Measurements from ENCODE around the gene KCNMA1.
"Not testable (repeated sequence)": the region's sequence is repeated elsewhere in the genome, so short reads cannot be mapped to it uniquely, and the experiment has no call there.

The KCNMA1 gene

DNA sequence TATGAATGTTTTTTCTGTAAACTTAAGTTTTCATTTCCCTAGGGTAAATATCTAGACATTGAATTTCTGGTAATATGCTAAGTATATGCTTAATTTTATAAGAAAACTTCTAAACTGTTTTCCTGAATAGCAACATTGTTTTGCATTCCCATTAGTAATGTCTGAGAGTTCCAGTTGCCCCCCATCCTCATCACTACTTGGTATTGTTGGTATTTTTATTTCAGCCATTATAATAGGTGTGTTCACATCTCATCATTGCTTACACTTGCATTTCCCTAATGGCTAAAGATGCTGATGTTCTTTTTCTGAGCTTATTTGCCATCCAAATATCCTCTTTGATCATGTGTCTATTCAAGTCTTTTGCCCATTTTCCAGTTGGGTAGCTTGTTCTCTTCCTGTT lies 269.6 kb downstream of the KCNMA1 start:
- DNase-seq (ENCODE audit: low spot score), result no peak

DNA sequence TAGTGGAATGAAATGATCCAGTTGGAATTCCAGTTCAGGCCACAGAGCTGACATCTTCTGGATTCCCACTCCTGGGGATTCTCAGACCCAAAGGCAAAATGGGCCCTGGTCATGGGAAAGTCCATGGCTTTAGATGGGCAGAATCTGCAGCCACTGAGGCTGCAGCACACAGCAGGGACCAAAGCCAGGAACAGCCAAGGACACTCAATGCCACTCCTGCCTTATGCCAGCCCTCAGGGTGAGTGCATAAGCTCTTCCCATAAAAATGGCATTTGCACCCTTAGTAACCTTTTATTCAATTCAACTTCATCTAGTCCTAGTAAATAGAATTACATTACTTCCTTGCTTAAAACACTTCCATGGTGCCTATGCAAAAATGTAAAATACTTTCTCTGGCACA lies 274.4 kb downstream of the KCNMA1 start:
- DNase-seq (ENCODE audit: low spot score), result no peak

DNA sequence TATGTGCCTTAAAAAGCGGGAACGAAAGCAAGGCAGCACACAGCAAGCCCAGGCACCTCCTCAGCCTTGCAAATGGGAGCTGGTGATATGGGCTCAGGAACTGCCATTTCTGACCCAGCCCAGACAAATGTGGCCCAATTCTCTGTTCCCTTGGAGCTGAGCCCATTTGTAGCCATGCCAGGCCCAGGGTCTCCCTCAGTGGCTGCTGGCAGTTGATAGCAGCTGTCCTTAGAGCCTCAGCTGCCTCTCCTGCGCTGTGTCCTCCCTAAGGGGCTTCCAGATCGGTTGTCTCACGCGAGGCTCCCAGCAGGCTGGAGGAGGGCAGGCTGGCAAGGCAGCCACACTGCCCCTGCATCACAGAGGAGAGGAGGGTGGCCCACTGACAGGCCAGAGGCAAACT lies 275.8 kb downstream of the KCNMA1 start:
- DNase-seq (ENCODE audit: low spot score), result no peak

DNA sequence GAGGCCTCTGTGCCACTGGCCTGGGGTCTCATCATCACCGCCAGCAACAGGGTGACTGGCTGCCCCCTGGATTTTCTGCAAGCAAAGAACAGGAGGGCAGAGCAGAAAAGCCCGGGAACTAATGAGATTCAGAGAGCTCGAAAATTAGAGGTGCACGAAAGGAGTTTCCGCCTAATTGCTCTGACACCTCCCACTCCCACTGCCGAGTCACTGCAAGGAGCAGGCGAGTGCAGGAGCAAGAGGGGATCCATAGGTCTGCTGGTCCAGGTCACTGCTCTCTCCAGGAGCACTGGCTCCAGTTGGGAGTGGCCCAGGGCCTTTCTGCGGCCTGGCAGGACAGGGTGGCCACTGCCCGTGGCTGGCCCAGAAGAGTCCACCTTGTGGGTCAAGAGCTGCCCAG lies 276.2 kb downstream of the KCNMA1 start:
- no peak for DNase-seq (ENCODE audit: low spot score)

DNA sequence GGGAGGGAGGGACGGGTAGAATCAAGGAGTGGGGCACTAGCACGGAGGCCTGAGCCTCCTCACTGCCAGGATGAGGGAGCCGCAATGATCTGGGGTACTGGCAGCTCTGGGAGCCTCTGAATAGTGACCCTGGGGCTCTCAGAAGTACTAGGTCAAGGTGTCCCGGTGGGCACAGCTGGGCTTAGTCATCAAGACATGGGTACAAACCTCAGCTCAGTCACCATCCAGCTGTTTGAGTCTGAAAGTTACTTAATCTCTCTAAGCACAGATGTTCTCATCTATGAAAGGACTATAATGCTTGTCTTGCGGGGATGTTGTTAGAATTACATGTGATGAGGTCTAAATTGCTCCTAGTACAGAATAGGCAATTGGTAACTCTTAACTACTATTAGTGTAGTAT lies 276.8 kb downstream of the KCNMA1 start:
- DNase-seq (ENCODE audit: low spot score), result no peak

DNA sequence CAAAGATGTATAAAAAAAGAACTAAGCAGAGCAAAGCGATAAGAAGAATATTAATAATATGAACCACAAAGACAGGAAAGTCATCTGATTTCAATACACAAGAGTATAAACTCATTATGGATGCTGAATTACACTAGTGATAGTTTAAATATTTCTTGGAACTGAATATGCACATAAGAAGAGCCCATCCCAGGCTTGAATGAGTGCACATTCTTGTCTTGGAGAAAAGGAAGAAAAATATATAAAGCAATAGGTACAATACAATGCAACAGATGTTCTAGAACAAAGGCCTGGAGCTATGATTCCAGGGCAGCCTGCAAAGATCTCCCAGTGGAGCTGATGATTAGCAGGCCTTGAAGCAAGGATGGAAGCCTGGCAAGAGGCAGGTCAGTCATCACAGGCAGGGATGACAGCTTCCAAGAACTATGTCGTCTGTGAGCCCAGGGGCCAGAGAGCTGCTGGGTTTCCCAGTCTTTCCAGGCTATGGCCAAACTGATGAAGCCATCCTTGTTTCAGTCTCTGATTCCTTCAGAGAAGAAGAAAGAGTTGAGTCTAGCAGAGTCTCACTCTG lies 277.6 kb downstream of the KCNMA1 start:
- DNase-seq (ENCODE audit: low spot score), result no peak

DNA sequence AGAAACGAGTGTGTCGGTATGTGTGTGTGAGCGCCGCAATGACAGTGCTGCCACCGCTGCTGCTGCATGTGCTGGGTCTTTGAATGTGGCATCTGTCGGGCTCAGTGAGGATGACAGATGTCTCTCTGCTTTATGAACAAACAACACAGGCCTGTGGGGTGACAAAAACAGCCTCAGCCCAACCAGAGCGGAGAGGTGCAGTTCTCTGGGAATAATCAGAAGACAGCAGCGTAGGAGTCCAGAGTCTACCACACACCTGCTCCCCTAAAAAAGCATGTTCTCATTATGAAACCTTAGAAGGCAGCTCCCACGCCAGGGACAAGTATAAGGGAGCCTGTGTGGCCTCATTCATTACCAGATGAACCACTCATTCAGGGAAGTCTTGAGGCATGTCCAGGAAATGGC lies 278.3 kb downstream of the KCNMA1 start:
- no peak for DNase-seq (ENCODE audit: low spot score)

DNA sequence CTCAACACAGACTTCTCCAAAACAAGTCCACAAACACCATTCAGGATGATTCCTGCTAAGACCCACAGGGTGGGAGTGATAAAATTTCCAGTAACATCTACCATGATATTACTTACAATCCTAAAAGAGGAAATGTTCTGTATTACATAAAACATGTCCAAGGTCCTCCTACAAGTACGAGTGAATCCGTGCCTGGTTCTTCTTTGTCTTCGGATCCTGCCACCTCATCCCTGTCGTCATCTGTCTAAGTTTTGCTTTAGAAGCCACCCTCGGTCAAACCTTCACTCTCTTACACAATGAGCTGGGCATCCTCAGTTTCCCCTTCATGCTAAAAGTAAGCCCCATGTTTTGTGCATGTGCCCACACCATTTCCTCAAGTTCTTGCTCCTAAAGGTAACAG lies 279.0 kb downstream of the KCNMA1 start:
- no peak for DNase-seq (ENCODE audit: low spot score)

DNA sequence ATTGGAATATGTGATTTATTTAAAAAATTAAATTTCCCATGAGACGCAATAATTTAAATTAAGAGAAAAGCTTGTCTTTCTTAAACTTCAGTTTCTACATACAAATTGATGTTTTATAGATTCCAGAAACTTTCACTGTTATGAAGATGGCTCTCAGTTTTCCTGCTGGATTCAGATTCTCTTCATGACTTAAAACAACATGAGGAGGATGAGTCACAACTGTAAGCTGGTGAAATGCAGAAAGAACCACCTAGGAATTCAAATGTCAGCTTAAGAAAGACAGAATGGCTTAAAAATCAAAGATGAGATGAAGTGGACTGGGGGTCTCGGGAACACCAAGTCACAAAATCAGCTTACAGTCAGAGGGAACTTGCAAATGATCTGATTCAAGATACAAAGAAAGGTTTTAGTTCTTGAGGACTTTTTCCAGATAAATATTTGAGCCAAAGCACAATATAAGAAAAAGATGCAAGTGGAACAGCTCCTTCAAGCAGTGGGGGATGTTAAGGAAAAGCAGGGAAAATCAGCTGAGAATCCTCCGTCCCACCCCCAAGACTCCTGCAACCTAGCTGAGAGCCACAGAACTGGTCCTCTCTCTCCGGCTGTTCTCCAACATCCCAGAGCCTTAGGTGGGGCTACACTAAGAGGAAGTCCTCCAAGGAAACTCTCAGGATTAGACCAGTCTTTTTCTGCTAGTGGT lies 279.8 kb downstream of the KCNMA1 start:
- DNase-seq (ENCODE audit: low spot score), result no peak

DNA sequence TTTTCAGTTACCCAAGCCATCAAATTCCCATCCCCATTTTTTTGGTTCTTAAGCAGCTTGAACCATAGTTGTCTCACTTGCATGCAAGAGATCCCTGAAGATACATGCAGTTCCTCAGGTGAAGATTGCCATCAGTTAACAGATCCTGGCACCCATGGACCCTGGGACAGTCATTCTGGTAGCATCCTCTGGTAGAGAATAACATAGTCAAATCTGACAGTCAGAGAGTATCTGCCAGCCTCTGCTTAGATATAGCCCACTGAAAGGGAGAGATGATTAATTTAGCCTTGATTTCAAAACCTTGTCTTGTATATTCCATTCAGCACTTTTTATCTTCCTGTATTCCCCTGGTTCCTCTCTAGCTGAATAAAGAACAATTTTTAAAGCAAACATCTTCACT lies 280.4 kb downstream of the KCNMA1 start:
- DNase-seq (ENCODE audit: low spot score), result no peak

DNA sequence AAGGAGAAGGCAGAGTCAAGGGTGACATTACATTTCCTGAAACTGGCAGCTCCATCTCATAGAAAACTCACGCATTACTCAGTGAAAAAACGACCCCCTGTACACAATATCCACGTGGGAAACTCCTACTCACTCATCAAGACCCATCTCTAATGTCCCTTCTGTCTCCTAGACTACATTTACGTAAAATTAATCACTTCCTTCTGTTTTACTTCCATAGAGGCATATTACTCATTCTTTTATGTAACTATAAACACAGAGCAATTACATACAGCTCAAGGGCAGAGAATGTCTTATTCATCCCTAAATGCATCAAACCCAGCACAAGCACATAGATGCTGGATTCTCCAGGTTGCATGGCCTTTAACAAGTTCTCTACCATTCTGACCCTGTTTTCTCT lies 281.8 kb downstream of the KCNMA1 start:
- no peak for DNase-seq (ENCODE audit: low spot score)

DNA sequence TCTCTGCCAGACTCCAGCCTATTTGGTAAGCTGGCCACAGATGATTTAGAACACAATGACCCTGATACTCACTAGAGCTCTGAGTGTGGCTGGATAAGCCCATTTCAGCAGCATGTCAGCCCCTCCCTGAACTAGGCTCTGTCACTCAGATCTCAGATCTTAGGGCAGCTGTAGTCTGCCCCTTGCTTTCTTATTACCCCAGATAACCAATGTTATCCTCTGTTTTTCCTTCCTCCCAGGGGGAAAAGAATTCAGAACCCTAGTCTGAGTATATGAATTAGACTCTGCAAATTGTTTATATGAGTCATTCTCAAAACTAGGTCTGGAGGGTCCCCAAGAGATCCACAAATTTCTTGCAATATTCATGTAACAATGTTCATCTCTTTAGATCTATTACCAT lies 286.2 kb downstream of the KCNMA1 start:
- no peak for DNase-seq (ENCODE audit: low spot score)

DNA sequence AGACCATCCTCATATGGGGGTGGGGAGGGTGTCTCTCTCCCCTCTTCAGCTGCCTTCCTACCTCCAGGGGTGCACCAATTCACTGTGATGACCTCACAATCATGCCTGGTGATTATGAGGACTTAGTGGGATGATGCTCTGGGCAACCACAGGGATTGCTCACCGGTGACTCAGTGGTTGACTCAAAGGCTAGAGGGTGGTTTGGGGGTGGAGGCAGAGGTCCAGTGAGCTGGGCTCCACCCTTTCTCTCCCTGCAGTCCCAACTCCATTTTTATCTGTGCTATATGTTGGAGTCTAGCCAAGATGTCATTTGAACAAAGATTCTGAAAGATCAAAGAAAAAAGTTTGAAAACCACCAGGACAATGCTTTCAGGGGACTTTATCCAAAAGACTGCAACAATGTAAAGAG lies 286.9 kb downstream of the KCNMA1 start:
- DNase-seq (ENCODE audit: low spot score), result no peak

DNA sequence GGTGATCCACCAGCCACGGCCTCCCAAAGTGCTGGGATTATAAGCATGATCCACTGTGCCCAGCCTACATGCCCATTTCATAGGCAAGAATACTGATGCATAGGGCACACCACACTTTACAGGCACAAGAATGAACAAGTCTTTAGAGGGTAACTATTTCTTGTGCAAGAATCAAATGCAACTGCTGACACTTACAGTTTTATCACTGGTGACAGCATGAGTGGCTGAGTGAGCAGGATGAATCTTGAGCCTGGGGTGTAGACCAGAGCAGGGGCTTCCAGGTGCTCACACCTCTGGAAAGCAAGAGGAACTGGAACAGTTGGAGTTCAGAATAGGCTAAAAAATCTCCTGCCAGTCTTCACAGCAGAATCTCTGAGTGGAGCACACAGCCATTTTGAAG lies 287.5 kb downstream of the KCNMA1 start:
- DNase-seq (ENCODE audit: low spot score), result no peak

DNA sequence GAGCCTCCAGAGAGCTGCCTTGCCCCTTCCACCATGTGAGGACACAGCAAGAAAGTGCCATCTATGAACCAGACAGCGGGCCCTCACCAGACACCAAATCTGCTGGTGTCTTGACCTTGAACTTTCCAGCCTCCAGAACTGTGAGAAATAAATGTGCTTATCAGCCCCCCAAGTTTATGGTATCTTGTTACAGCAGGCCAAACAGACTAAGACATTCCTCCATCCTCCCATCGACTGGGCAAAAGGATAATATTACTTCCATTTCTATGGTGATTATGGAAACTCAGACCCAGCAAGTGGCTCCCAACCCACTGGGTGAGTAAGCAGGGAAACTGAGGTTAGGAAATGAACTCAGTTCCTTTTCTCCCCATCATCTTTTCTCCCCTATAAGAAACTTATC lies 288.4 kb downstream of the KCNMA1 start:
- DNase-seq (ENCODE audit: low spot score), result no peak

DNA sequence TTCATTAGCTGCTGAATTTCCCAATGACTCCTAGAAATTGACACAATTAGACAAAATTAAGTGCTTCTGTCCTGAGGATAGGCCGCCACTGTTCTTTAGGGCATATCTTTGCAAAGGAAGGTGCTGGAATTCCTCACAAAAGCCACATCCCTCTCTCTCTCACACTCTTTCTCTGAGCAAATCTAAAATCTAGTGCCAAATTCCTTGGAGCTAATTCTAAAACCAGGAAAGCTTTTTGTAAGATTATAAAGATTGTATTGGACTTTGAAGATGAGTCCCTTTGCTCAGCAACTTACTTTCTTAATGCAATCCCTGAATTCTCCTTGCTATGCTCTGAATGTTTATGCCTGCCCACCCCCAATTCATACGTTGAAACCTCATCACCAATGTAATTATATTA lies 288.9 kb downstream of the KCNMA1 start:
- DNase-seq (ENCODE audit: low spot score), result no peak

DNA sequence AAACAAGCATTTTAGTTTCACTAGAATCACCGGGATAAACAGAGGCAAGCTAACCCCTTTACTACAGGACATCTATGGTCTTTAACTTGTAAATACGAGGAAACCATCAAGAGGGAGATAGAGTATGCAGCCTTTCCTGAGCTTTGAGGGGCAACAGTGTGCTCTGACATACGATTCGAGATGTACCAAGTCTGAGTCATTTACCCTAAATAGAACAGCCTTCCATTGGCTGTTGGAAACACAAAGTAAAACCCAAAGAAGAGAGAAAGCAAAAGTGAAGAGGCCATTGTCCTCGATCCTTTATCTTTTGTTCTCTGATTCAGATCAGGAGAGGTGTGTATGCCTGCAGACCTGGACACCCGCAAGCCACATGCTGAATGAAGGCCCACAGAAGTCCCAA lies 289.5 kb downstream of the KCNMA1 start:
- DNase-seq (ENCODE audit: low spot score), result no peak

DNA sequence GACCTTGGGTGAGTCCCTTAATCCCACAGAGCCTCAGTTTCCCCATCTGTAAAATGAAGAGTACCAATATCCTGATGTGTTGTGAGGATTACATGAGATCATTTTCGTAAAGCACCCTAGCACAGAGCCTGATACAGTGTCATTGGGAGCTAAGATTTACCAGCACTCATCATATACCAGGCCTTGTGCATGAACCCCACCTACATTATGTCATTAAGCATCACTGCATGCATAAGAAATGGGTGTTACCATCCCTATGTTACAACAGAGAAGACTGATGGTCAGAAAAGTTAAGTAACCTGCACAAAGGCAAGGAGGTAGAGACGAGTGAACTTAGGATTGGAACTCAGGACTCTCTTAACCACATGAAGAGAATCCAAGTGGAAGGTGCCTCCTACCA lies 290.6 kb downstream of the KCNMA1 start:
- no peak for DNase-seq (ENCODE audit: low spot score)

DNA sequence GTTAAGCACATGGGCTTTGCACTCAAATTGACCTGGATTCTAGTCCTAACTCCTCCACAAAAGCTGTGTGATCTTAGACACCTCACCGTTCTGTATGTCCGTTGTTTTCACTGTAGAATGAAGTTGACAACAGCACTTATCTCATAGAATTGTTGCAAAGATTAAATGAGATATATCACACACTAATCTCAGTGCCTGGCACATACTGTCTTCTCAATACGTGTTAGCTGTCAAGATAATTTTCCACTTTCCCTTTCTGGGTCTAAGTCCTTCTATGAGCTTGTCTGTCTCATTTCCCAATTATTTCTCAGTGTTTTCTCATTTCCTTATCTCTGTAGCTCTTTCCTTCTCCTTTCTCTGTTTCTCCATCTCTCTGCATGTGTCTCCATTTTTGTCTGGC lies 296.6 kb downstream of the KCNMA1 start:
- DNase-seq (ENCODE audit: low spot score), result no peak

DNA sequence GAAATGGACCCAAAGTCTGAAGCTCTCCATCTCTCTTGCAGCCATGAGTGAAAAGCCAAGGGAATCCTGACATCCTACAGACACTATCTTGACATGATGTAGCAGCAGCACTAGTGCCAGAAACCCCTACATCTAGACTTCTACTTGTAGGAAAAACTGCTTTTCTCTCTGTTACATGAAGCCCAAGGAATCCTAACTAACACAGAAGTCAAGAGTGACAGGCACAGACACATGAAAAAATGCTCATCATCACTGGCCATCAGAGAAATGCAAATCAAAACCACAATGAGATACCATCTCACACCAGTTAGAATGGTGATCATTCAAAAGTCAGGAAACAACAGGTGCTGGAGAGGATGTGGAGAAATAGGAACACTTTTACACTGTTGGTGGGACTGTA lies 297.7 kb downstream of the KCNMA1 start:
- not testable (repeated sequence) for DNase-seq (ENCODE audit: low spot score)

DNA sequence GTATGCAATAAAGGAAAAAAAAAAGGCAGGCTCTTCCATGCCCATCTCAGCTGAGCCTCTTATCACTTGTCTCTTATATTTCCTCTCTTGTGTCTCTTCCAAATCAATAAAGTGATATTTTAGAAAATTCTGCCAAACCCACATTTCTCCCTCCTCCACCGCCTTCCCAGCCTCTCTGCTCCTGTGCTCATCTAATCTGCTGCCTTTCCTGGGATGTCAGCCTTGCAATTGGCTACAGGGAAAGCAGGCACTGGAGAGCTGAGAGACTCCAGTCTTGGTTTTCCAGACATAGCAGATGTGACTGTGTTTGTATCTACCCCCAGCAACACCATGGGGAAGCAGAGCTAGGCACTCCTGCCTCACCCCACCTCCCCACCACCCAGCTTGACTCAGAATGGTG lies 298.4 kb downstream of the KCNMA1 start:
- DNase-seq (ENCODE audit: low spot score), result no peak

DNA sequence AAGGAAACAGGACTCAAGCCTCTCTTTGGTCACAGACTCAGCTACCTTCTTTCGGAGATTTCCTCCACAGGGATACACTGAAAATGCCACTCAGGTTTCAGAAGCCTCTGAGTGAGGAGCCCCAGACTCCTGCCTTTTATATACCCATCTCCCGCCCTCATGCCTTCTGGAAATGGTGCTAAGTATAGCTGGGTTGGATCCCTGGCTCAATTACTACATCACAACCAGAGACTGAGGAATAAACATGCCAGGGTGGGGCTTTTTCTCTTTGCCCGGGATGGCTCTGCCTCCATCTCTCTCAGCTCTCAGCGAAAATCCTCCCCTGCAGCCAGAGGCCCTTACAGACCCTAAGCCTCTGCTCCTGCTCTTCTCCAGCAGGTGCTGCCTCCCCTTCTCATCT lies 299.5 kb downstream of the KCNMA1 start:
- DNase-seq (ENCODE audit: low spot score), result no peak

DNA sequence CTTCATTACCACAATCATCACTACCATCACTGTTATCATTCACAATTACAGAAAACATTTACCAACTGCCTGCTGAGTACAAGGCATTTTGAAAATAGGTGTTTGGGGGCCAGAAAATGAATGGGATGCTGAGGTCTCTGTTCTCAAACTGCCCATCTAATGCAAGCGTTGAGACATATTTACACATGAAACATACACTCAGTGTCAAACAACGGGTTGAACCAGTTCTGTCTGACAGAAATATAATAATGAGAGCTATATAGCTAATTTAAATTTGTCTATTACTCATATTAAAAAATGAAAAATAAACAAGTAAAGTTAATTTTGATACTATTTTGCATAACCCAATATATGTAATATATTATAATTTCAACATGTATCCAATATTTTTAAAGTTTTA lies 303.1 kb downstream of the KCNMA1 start:
- DNase-seq (ENCODE audit: low spot score), result no peak

DNA sequence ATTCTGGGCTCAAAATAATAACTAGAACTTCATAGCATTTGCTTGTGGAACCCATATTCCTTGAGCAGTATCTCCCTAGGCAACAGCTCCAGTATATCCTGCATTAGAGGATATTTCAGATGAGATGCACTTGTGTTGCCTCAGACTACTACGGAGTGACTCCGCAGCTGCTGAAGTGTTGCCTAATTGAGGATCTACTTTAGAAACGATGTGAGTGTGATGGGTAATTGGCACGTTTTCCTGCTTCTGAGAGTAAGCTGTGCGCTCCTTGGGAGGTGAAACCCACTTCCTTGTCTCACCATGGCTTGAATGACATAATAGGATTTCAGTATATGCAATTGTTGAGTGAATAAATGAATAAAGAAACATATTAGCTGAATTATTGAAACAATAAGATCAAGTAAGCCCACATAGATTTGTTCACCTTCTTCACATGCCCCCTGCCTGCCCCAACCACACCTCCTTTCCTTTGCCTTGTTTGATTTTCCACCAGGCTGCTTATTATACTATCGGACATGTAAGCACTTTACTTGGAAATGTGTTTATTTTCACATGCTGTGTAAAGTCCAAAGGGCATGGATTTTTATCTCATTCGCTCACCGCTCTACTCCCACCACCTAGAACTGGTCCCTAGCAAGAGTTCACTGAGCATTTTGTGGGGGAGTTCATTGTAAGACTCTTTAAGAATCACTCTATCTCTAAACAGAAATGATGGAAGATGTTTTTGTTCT lies 303.8 kb downstream of the KCNMA1 start:
- no peak for DNase-seq (ENCODE audit: low spot score)

Data from pons (tissue), 1 donor.